Measurements from ENCODE around the gene NRAS.
A peak's percentile ranks its signal among the peaks of the same experiment; 100 is the strongest.

NRAS gene

DNA sequence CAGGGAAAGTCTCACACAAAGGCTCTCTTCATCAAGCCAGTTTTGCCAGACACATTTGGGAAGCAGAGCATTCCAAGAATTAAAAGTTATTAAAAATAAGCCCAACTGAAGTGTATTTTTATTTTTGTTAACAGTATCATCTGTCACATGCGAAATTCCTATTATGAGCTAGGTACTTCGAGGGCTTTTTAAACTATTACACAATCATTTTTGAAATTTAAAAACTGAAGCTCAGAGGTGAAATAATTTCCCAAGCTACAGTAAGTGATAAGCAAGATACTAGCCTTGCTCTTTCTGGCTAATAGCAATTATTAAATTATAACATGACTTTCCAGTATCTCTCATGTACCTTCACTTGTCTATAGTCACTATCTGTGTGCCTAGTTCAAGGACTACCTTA is 12.0 kb upstream of the NRAS start:
- no peak for DNase-seq (ENCODE audit: low read depth in 2 of 2)

DNA sequence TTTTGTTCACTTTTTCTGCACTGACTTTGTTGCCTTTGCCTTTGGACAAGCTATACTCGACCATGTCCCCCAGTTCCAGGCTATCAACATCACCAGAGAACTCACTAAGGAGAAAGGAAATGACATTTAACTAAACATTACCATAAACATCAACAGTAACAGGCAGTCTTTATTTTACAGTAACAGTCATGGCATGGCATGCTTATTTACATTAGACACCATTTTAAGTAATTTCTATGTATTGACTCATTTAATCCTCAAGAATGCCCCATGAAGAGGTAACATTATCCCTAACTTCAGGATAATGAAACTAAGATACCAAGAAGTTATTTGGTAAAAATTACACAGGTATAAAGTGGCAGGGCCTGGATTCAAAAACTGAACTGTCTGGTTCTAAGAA is 8.7 kb upstream of the NRAS start:
- DNase-seq (ENCODE audit: low read depth in 2 of 2), result no peak

DNA sequence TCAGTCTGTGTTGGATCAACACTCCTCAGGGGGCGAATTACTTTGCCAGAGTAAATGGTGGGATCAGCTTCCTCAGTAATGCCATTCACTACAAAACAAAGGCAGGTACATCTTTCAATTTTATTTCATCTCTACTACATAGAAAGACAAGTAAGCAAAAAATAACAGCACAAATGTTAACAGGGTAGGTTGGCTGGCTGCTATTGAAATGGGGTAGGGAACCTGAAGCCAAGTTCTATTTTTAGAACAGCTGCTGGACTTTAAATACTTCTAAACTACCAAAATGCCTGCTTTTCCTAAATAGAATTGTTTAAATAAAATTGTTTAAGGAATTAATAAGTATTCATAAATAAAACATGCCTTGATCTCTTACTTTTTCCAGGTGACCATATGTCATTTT is 7.3 kb upstream of the NRAS start:
- DNase-seq (ENCODE audit: low read depth in 2 of 2), result no peak

DNA sequence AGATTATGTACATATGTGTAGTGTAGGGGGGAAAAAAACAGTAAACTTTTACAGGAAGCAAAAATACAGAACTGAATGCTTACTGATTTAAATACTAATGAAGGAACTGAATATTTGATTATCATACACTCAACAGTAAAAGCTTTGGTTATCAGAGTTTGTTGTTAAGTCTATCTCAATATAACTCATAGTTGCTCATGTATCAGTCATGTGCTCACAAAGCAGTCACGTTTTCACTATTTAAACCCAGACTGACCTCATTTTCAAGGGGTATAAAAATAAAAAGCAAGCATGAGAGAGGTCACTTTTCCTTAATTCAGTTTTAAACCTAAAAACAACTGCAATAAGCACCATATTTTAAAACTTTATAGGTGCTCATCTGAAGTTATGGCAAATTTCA is 6.9 kb upstream of the NRAS start:
- no peak for DNase-seq (ENCODE audit: low read depth in 2 of 2)

DNA sequence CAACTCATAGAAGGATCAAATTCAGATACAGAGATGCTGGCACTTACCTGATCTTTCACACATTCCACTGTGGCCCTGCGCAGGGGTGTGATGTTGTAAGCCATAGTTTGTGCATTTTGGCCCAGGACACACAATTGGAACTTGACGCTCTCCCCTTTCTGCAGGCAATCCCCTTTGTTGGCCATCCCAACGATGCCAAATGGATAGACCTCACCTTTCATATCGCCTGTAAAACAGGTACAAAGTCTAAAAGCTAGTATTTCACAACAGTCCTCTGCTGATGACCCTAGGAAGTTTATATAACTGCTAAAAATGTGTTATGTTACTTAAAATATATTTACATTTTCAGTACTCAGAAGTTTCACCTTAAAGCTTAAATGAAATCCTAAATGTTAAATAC is 3.9 kb upstream of the NRAS start:
- no peak for DNase-seq (ENCODE audit: low read depth in 2 of 2)

DNA sequence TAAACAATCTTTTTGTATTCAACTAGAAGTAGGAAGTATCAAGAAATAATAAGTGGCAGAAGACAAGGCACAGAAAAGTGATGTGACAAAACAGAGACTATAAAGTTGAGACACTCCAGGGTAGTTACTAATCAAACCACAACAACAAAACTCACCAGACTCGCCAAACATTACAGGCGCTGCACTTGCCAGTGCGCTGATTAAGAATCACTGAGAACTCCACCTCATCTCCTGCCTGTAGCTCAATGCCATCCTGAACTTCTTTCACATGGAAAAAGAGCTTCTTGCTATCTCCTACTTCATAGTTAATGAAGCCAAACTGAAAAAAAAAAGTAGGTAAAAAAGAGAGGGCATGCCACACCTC is 2.8 kb upstream of the NRAS start:
- no peak for DNase-seq (ENCODE audit: low read depth in 2 of 2)

DNA sequence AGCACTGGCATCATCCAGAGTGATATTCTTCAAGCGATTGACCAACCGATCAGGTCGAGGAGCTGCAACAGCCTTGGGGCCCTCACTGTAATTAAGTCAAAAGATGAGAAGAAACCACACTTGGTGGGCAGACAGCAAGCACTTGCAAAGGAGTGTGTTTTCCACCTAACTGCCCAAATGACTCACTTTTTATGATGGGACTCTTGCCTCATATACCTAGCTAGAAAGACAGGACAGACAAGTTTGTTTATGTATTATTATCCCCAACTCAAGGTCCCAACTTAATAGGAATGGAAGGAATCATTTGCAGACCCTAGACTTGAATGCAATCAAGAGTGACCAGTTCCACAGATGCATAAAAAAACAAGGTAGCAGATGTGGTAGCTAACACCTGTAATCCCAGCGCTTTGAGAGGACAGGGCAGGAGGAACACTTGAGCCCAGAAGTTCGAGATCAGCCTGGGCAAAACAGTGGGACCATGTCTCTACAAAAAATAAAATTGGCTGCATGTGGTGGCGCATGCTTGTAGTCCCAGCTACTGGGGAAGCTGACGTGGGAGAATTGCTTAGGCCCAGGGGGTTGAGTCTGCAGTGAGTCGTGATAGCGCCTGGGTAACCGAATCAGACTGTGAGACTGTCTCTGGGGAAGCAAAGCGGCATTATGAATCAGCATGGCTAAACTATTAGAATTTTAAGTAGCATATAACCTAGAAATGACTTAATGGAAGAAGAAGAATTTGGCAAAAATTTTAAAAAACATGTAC is 2.3 kb upstream of the NRAS start:
- DNase-seq (ENCODE audit: low read depth in 2 of 2), result peak in 1 of 2 experiments; percentile 8

DNA sequence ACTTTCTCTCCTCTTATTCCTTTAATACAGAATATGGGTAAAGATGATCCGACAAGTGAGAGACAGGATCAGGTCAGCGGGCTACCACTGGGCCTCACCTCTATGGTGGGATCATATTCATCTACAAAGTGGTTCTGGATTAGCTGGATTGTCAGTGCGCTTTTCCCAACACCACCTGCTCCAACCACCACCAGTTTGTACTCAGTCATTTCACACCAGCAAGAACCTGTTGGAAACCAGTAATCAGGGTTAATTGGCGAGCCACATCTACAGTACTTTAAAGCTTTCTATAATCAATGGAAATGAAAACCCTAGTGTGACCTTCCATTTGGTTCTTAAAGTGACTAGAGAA is 643 bp downstream of the NRAS start:
- no peak for DNase-seq (ENCODE audit: low read depth in 2 of 2)

DNA sequence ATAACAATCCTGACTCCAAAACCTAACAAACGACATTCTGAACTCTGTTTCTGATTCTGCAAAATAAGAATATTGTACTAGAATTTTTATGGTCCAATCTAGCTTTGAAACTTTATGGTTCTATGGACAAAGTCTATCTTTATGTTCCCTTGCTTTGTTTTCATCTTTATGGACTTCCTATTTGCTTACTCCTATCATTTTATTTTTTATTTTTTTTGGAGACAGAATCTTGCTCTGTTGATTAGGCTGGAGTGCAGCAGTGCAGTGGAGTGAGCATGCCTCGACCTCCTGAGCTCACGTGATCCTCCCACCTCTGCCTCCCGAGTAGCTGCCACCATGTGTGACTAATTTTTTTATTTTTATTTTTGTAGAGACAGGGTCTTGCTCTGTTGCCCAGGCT is 3.6 kb downstream of the NRAS start:
- DNase-seq (ENCODE audit: low read depth in 2 of 2), result no peak

DNA sequence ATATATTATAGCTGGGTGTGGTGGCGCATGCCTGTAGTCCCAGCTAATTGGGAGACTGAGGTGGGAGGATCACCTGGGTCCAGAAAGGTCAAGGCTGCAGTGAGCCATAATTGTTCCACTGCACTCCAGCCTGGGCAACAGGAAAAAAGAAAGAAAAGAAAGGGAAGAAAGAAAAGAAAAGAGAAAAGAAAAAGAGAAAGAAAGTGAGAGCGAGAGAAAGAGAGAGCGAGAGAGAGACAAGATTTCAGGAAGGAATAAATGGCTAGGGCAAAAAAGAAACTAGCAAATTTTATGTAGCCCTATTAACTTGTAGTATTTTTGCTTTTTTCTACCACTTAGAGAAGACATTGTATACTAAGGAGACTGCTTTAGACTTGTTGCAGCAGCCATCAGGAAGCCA is 6.2 kb downstream of the NRAS start:
- no peak for DNase-seq (ENCODE audit: low read depth in 2 of 2)

DNA sequence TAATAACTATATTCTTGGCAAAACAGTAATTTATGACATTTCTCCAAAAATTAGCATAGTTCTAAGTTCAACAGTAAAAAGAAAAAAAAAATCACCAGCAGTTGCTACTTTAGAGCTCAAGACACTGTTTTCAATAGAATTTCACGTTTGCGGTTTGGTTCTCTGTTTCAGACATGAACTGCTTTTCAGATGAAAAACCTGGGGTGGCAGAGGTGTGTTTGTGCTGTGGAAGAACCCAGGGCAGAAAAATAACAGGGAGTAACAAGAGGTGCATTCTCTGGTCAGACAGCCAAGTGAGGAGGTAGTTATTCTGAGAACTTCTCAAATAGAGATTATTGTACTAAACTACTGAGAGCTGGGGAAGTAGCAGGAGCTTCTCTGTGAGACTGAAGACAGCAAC is 9.0 kb downstream of the NRAS start:
- no peak for DNase-seq (ENCODE audit: low read depth in 2 of 2)

DNA sequence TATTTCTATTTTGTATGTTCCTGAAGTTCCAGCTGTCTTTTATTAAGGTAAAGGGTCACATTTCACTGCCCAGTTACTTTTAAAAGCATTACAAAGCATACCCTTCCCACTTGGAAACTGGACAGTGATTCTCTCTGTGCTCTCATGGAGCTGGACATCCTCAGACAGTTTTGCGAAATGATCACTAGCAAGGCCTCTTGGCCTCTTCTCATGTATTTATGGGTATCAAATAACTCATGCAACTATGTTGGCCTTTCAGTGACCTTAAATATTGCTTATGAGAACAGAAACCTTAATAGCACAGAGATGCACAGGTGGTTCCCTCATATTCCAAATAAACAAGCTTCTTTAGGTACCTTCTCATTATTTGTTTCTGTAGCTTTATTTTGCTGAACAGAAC is 13.3 kb downstream of the NRAS start:
- no peak for DNase-seq (ENCODE audit: low read depth in 2 of 2)

DNA sequence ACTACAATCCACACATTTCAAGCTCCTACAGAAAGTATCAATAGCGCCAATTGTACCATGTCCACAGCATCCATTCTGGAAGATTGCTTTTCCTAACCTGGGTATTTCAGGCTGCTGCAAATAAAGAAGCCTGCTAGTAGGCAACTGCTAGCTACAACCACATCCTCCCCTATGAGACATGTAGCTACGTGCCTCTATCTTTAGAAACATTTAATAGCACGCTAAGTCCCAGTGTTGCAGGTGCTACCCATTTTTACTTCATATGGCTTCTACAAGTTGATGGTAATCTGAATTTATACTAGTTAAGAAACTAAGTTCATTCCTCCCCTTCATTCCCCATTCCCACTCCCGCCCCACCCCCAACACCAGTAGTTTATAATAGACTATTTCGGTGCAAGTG is 13.8 kb downstream of the NRAS start:
- no peak for DNase-seq (ENCODE audit: low read depth in 2 of 2)

DNA sequence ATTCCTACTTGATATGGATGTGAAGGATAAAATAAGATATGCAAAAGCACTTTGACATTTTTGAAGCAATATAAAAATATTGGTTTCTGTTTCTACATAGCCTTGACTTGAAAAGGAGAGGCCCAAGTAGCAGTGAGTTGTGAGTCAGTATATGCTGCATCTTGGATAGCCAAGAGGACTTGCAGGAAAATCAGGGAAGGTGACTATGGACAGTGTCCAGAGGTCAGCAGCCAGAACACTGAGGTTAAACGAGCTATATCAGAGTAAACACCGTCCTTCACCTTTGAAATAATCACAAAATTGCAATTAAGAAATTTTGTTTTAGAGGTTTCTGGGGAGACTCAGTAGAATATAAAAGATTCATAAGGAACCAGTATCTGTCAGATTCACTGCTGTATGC is 14.6 kb downstream of the NRAS start:
- DNase-seq (ENCODE audit: low read depth in 2 of 2), result no peak

DNA sequence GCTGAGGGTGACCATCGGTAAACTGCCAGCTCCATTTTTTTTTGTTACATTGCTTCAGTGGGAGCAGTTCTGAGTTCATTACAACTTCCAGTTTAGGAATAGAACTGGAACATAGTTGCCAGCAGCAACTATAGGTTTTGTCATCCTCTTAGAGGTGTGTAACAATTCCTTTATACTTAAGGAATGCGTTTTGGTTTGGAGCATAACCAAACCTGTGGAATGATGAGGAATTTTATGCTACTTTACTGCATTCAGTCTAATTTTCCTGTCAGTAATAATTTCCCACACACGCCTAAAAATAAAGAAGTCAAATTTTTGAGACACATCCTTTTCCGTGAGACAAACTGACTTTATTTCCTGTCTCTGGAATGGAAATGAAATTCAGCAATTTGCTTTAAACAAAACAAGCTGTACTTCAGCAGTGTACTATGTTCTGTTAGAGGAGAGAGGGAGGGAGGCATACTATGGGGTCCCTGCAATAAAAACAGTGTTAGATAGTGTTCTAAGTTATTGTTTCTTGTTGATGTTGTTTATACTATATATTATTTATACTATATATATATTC is 16.5 kb downstream of the NRAS start:
- DNase-seq (ENCODE audit: low read depth in 2 of 2), result no peak

DNA sequence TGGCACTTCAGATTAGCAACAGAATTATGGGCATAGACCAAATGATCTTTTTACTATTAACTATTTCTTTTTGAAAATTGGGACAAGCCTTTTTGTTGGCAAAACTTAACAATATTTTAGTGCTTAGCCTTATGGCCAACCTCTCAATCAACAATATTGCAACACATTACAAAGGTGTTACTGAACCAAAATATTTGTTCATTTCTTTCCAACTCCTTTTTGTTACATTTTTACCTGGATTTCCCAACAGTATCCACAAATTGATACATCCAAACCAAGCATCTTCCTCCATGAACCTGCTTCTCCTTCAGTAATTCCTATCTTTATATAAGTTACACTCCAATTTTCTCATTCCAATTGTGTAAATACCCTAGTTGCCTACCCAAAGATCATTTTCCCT is 19.8 kb downstream of the NRAS start:
- no peak for DNase-seq (ENCODE audit: low read depth in 2 of 2)

DNA sequence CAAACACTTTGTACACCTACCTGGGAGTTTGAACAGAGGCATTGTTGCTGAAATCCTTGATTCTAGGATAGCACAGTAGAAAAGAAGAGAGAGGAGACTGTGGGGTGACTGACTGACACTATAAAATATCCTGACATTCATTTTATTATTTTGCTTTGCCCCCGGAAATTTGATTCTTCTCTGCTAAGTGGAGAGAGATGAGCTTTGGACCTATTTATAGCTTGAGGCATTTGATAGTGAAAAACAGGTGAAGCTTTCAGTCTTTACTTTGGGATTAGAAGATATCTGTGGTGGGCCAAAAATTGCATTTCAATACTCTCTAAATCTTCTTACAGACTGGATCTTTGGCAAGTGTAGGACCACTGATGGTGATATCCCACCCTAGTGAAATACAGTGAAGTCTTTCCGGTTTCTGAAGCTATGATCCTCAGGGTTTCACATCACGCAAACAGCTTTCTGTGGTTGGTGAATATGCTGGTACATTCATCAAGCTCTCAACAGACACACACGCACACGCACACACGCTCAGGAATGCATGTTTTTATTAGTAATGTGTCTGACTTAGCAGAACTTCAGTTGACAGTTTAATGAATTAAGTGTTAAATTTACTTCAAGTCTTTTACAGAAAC is 21.0 kb downstream of the NRAS start, which contains the start of gene AMPD1:
Gene AMPD1 (minus strand): TSS at position 117 of the 629 bp plus-strand sequence. CDS start 75 bp downstream, at position 42.
- no peak for DNase-seq (ENCODE audit: low read depth in 2 of 2)

DNA sequence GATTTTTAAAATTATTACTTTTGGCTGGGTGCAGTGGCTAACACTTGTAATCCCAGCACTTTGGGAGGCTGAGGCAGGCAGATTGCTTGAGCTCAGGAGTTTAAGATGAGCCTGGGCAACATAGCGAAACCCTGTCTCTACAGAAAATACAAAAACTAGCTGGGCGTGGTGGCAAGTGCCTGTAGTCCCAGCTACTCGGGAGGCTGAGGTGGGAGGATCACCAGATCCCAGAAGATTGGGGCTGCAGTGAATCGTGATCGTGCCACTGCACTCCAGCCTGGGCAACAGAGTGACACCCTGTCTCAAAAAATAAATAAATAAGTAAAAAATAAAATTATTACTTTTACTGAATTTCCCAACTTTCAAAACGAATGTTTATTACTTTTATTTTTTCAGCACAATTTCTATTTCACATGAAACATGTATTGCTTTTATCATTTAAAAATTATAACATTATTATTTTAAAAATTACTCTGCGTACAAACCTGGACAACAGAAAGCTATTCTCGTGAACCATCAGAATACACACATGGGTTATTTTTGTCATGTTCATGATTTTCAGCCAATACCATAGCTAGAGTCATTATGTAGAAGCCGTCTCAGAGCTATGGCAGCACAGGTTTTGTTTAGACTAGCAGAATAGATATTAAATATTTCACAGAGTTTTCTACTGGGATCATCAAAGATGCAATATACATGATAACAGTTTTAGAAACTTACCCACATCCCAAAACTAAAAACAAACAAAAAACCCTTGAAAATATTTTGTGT is 21.8 kb downstream of the NRAS start:
- no peak for DNase-seq (ENCODE audit: low read depth in 2 of 2)

DNA sequence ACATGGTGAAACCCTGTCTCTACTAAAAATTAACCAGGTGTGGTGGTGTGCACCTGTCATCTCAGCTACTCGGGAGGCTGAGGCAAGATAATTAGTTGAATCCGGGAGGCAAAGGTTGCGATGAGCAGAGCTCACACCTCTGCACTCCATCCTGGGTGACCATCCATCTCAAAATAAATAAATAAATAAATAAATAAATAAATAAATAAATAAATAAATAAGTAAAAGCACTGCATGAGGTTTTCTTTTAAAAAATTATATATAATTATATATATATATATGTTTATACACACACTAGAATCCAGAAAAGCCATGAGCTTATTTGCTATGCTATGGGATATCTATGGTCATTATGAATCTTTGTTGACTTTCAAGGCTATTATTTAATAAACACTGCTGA is 23.6 kb downstream of the NRAS start:
- DNase-seq (ENCODE audit: low read depth in 2 of 2), result no peak

DNA sequence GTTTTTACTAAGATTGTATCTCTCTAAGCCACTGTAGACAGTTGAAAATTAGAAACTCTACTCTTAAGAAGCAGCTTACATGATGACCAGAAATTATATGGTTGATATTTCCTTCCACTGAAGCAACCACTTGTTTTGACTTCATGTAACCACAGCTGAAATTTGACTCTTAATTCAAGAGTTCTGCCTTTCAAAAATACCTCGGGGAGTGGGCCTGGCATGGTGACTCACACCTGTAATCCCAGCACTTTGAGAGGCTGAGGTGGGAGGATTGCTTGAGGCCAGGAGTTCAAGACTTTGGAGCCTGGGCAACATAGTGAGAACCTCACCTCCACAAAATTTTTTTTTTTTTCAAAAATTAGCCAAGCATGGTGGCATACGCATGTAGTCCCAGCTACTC is 25.5 kb downstream of the NRAS start:
- DNase-seq (ENCODE audit: low read depth in 2 of 2), result no peak

DNA sequence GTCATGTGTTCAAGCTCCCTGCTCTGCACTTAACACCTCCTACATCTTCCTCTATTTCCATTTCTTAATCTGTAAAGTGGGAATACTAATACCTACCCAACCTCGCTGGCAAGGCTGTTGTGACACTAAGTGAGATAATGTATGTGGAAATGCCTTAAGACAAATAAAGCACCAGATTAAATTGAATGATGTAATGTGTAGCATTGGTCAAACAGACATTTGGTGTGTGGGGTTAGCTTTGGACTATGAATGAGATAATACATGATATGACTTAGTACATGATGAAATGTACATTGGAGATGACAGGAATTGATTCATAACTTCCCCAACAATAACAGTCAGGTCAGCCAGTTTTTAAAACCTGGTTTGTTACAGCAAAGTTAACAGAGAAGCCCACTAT is 26.4 kb downstream of the NRAS start:
- DNase-seq (ENCODE audit: low read depth in 2 of 2), result no peak

DNA sequence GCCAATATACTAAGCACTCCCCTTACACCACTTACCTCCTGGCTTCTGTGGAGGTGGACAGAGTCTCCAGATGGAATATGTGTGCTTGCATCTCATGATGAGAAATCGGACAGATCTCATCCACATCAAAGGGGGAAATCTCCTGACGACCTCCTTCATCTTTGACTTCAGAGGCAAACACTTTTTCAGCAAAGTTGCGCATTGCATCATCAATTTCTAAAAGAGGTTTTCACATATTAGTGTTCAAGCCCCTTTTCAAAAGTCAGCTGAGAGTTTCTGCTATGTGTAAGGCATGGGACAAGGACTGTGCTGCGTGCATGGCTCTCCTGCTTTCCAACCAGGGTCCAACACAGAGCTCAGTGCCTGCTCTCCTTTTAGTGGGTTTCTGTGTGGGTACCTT is 28.0 kb downstream of the NRAS start:
- DNase-seq (ENCODE audit: low read depth in 2 of 2), result no peak

DNA sequence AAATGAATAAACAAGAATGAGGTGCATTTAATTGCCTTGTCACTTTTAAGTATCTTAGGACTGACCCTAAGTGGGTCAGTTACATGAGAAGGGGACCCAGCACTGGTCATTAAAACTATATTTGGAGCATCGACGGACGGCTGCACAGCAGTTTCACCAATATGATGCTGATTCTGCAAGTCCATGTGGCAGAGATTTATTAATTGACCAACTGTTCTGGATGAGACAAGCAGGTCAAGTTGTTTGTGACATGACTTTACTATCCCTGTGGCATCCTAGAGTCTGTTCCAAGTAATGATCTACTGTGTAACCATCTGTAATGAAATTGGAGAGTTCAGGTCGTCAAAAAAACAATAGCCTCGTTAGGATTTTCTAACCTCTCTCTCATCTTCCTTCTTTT is 30.7 kb downstream of the NRAS start:
- DNase-seq (ENCODE audit: low read depth in 2 of 2), result no peak

Data from stimulated activated CD4-positive, alpha-beta T cell treated with anti-CD3 and anti-CD28 coated beads, Interleukin-12 subunit alpha, Interleukin-12 subunit beta, amount 100 ng/mL, for 24 hours (primary cell).